Stomach (tissue), 9 donors: ENCODE data around the gene RAB4B. TPM values are rescaled to one million over a fixed set of nuclear protein-coding genes. Genes with fewer than 3 reads are reported as not detected.
"Not testable (repeated sequence)": the region's sequence is repeated elsewhere in the genome, so short reads cannot be mapped to it uniquely, and the experiment has no call there.

Experiments used
- DNase-seq, 2 donors: peaks; one replicate each; pipeline versions ENCODE4 v3.0.0 to v3.0.0-alpha.2; 2013 to 2019
- H3K27ac ChIP-seq, 5 donors: fragments of 200-600 bp in 4 of 5; sonication (generic) in 4 of 5; one replicate each; pipeline ENCODE4 v1.5.1; 2013 to 2019; ENCODE audit warnings: mild to moderate bottlenecking in 1 of 5, moderate library complexity in 1 of 5
- H3K27me3 ChIP-seq, 3 donors: fragments of 200-600 bp; sonication (generic); one replicate each; pipeline ENCODE4 v1.5.1; 2017 to 2019; ENCODE audit warnings: mixed run types in 1 of 3
- H3K36me3 ChIP-seq, 4 donors: fragments of 200-600 bp; sonication (generic); 1 replicate in 3 of 4; 2 replicates in 1 of 4; pipeline ENCODE4 v1.5.1; 2016 to 2019
- H3K4me1 ChIP-seq, 4 donors: fragments of 200-600 bp; sonication (generic); one replicate each; pipeline ENCODE4 v1.5.1; 2016 to 2019
- H3K4me3 ChIP-seq, 4 donors: fragments of 200-600 bp; sonication (generic) in 3 of 4; one replicate each; pipeline ENCODE4 v1.5.1; 2016 to 2019; ENCODE audit warnings: mild to moderate bottlenecking in 1 of 4
- H3K9me3 ChIP-seq, 4 donors: fragments of 200-600 bp; sonication (generic); one replicate each; pipeline ENCODE4 v1.5.1; 2016 to 2019
- EP300 ChIP-seq: sonication (generic); formaldehyde crosslinking; IDR thresholded peaks from one replicate; pipeline ENCODE4 v1.6.1; 2017; ENCODE audit warnings: antibody characterized with exemption
- POLR2A ChIP-seq, 4 donors: fragments of 450-650 bp; IDR thresholded peaks; one replicate each; pipeline ENCODE4 v1.6.1; 2016; ENCODE audit warnings: antibody characterized with exemption in 4 of 4, control low read depth in 2 of 4, mild to moderate bottlenecking in 1 of 4, moderate library complexity in 1 of 4
- POLR2AphosphoS5 ChIP-seq, 3 donors: sonication (generic); formaldehyde crosslinking; IDR thresholded peaks; one replicate each; pipeline ENCODE4 v1.6.1; 2016; ENCODE audit warnings: antibody characterized with exemption in 3 of 3
- WGBS, 5 donors: extraction: QIAGEN DNeasy Blood & Tissue Kit in 3 of 5; methylation state at CpG; one replicate each; pipeline versions ENCODE4 v1.1.5 to v1.1.7; 2013 to 2018; 5-methylcytosine and 5-hydroxymethylcytosine counted together
- intact Hi-C: fragments of 100-400 bp; cut with DNase I; formaldehyde crosslinking; loops from one replicate; pipeline ENCODE4 v1.15.1; 2023; ENCODE audit warnings: low total_unique reads
- polyA plus RNA-seq, 3 donors: library from polyadenylated mRNA; stranded (reverse); fragments of 200-250 nt; gene quantifications; one replicate each; pipeline ENCODE4 v1.2.3, GENCODE V29; 2013
- total RNA-seq, 5 donors: library from RNA; depleted of rRNA; stranded (reverse); fragments of >200 nt; gene quantifications; one replicate each; pipeline versions ENCODE4 v1.1.0 to v1.2.3, GENCODE V29; 2014 to 2016
- TF ChIP-seq, protein P1 (sequence below), 7 experiments: fragments of 450-650 bp in 4 of 7; fragments of 200-600 bp in 3 of 7; sonication (generic) in 3 of 7; IDR thresholded peaks; one replicate each; pipeline ENCODE4 v1.5.1; 2016 to 2019; ENCODE audit warnings: antibody characterized with exemption in 7 of 7, control low read depth in 2 of 7, mild to moderate bottlenecking in 1 of 7
- donor health status: healthy with polysubstance abuse.
- donor health status: Bipolar disorder and iron deficiency.
- donor health status: healthy.

The RAB4B gene
- total and polyA plus RNA-seq, 8 donors: 10.3 to 53.7 (median 39.2) TPM; not detected in 1

GRCh38 chr19:40827386-40828247 is 49.6 kb downstream of the RAB4B start:
- peaks cover 0 to 22% (median 13%) of the 10 kb centered on the region in 4 donors for H3K36me3 ChIP-seq
- no peak overlapping the region for H3K27ac ChIP-seq
- no peak overlapping the region for H3K4me3 ChIP-seq
- 93 to 98% (median 96%) methylated on average over 22 of the region's 22 CpGs for WGBS, 5 donors
- no peaks in the 10 kb centered on the region for H3K9me3 ChIP-seq
- TF ChIP-seq EP300 (no peak), POLR2AphosphoS5 (IDR thresholded peaks at IDR 0.05) (no peak)
- DNase-seq: peak in 1 of 2 donors; percentile 23
- intact Hi-C loops: no loop called here
- H3K4me1 ChIP-seq: peaks cover 1 to 16% (median 10%) of the 10 kb centered on the region in 4 donors
- no peaks in the 10 kb centered on the region for H3K27me3 ChIP-seq

DNA sequence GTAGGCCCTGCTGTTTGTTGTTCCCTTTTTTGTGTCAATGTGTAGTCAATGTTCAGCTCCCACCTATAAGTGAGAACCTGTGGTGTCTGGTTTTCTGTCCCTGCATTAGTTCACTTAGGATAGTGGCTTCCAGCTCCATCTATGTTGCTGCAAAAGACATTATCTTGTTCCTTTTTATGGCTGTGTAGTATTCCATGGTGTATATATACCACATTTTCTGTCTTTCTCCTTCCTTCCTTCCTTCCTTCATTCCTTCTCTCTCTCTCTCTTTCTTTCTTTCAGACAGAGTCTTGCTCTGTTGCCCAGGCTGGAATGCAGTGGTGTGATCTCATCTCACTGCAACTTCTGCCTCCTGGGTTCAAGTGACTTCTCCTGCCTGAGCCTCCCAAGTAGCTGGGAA is 51.2 kb downstream of the RAB4B start:
- Histone ChIP-seq H3K9me3 (no peaks in the 10 kb centered on the region), H3K27me3 (no peaks in the 10 kb centered on the region), H3K27ac (no peak overlapping the region), H3K36me3 (peaks cover 0 to 22% (median 13%) of the 10 kb centered on the region in 4 donors), H3K4me1 (peaks cover 0 to 4% (median 0%) of the 10 kb centered on the region in 4 donors), H3K4me3 (no peak overlapping the region)
- intact Hi-C loops: no loop called here
- no peak for DNase-seq
- TF ChIP-seq POLR2AphosphoS5 (IDR thresholded peaks at IDR 0.05): no peak
- TF ChIP-seq, protein P1, sequence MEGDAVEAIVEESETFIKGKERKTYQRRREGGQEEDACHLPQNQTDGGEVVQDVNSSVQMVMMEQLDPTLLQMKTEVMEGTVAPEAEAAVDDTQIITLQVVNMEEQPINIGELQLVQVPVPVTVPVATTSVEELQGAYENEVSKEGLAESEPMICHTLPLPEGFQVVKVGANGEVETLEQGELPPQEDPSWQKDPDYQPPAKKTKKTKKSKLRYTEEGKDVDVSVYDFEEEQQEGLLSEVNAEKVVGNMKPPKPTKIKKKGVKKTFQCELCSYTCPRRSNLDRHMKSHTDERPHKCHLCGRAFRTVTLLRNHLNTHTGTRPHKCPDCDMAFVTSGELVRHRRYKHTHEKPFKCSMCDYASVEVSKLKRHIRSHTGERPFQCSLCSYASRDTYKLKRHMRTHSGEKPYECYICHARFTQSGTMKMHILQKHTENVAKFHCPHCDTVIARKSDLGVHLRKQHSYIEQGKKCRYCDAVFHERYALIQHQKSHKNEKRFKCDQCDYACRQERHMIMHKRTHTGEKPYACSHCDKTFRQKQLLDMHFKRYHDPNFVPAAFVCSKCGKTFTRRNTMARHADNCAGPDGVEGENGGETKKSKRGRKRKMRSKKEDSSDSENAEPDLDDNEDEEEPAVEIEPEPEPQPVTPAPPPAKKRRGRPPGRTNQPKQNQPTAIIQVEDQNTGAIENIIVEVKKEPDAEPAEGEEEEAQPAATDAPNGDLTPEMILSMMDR (IDR thresholded peaks at IDR 0.05): no peak

DNA sequence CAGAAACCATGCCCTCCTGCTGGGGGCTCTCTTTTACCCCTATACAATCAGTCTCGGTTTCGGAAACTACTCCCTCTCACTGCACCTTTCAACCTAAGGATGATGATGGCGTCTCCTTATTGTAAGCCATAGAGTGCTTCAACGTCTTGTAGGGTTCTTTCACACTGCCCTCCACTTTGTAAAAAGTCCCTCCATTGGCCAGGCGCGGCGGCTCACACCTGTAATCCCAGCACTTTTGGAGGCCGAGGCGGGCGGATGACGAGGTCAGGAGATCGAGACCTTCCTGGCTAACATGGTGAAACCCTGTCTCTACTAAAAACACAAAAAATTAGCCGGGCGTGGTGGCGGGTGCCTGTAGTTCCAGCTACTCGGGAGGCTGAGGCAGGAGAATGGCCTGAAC is 52.7 kb downstream of the RAB4B start:
- H3K4me3 ChIP-seq, H3K9me3 ChIP-seq, H3K4me1 ChIP-seq, intact Hi-C loops, DNase-seq, H3K27ac ChIP-seq, H3K27me3 ChIP-seq: not testable (repeated sequence)
- H3K36me3 ChIP-seq: peaks cover 0 to 22% (median 13%) of the 10 kb centered on the region in 4 donors
- 94 to 98% (median 95%) methylated on average over 16 of the region's 16 CpGs for WGBS, 5 donors

- peak in 1 of 2 donors; percentile 74 for DNase-seq
- intact Hi-C loops: no loop called here
- peaks cover 0 to 4% (median 0%) of the 10 kb centered on the region in 4 donors for H3K4me1 ChIP-seq
Measured at GRCh38 chr19:40831502-40832430, 53.7 kb downstream of the RAB4B start.

GRCh38 chr19:40832431-40832790 is 54.4 kb downstream of the RAB4B start:
- H3K4me1 ChIP-seq, H3K9me3 ChIP-seq, H3K4me3 ChIP-seq, H3K27ac ChIP-seq, H3K27me3 ChIP-seq, DNase-seq, intact Hi-C loops: not testable (repeated sequence)
- WGBS, 5 donors: 56 to 77% (median 77%) methylated on average over 4 of the region's 4 CpGs
- peaks cover 0 to 13% (median 4%) of the 10 kb centered on the region in 4 donors for H3K36me3 ChIP-seq

More at GRCh38 chr19:40831502-40832430, 53.7 kb downstream of the RAB4B start:
- 47 to 67% (median 56%) methylated on average over 7 of the region's 7 CpGs for WGBS, 5 donors
- no peaks in the 10 kb centered on the region for H3K27me3 ChIP-seq
- H3K36me3 ChIP-seq: peaks cover 0 to 20% (median 11%) of the 10 kb centered on the region in 4 donors
- TF ChIP-seq, protein P1 (IDR thresholded peaks at IDR 0.05): no peak
- TF ChIP-seq EP300 (no peak), POLR2A (IDR thresholded peaks at IDR 0.05) (no peak), POLR2AphosphoS5 (IDR thresholded peaks at IDR 0.05) (no peak)
- peak overlapping the region in 1 of 5 donors; percentile 17 for H3K27ac ChIP-seq
- no peak overlapping the region for H3K4me3 ChIP-seq
- H3K9me3 ChIP-seq: no peaks in the 10 kb centered on the region

DNA sequence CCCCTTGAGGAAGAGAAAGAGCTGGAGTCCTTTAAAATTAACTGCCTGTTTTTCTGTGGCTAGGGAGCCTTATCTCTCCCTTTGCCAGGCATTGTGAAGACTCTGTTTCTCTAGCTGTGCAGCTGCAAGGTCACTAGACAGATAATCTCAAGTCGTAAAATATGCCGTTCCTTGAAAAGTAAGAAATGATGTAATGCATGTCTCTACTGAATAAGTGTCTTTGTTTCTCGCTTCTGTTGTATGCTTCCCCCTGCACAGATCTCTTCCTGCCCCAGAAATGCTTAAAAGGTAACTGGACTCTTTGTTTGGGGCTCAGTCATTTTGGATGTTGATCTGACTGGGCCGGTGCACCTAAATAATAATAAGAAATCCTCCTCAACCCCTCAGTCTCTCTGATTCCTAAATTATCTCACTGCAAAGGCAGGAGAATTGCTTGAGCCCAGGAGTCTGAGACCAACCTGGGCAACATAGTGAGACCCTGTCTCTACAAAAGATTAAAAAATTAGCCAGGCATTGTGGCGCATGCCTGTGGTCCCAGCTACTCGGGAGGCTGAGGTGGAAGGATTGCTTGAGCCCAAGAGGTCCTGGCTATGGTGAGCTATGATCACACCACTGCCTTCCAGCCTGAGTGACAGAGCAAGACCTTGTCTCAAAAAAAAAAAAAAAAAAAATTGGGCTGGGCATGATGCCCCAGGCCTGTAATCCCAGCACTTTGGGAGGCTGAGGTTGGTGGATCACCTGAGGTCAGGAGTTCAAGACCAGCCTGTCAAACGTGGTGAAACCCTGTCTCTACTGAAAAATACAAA is 55.9 kb downstream of the RAB4B start:
- H3K9me3 ChIP-seq, intact Hi-C loops, H3K4me1 ChIP-seq, H3K27ac ChIP-seq, H3K36me3 ChIP-seq, H3K27me3 ChIP-seq, DNase-seq, H3K4me3 ChIP-seq: not testable (repeated sequence)
- WGBS, 5 donors: 33 to 57% (median 46%) methylated on average over 5 to 7 of the region's 7 CpGs
